K562 (cell line): Measurements from ENCODE around the gene RIC8B. TPM values are rescaled to one million over a fixed set of nuclear protein-coding genes. Genes with fewer than 3 reads are reported as not detected.

Experiments used
- BCOR ChIP-seq: fragments of 450-650 bp; IDR thresholded peaks from 2 replicates; pipeline ENCODE4 v1.6.1; 2016
- C11orf30 ChIP-seq: fragments of 450-650 bp; IDR thresholded peaks from 2 replicates; pipeline ENCODE4 v1.6.1; 2016; ENCODE audit warnings: low read depth, mild to moderate bottlenecking
- CREBBP ChIP-seq: IDR thresholded peaks from one replicate; pipeline ENCODE4 v1.6.1; 2012; ENCODE audit warnings: low read depth, mild to moderate bottlenecking, control low read depth, inconsistent platforms, low read length
- DPF2 ChIP-seq: fragments of 450-650 bp; IDR thresholded peaks from 2 replicates; pipeline ENCODE4 v1.6.1; 2016
- E4F1 ChIP-seq: fragments of 250-450 bp; sonication (Bioruptor Pico); IDR thresholded peaks from 2 replicates; pipeline ENCODE4 v1.5.0; 2021; ENCODE audit warnings: mild to moderate bottlenecking, borderline replicate concordance
- ETV1 ChIP-seq: fragments of 450-650 bp; conservative IDR thresholded peaks from 2 replicates; pipeline ENCODE4 v1.6.1; 2016; ENCODE audit warnings: missing genetic modification characterization, control low read depth, low read depth, missing compliant biosample characterization
- HCFC1 ChIP-seq: IDR thresholded peaks from 2 replicates; pipeline ENCODE4 v1.6.1; 2012; ENCODE audit warnings: low read depth, low read length, improper control_type of control experiment
- KDM2B ChIP-seq: fragments of 250-450 bp; sonication (Bioruptor Pico); IDR thresholded peaks from 2 replicates; pipeline ENCODE4 v1.8.0; 2021; ENCODE audit warnings: mild to moderate bottlenecking, moderate library complexity
- MCM5 ChIP-seq: fragments of 450-650 bp; IDR thresholded peaks from 2 replicates; pipeline ENCODE4 v1.6.1; 2016; ENCODE audit warnings: low read depth
- NR1H2 ChIP-seq: sonication (generic); formaldehyde crosslinking; IDR thresholded peaks from 2 replicates; pipeline ENCODE4 v1.4.0; 2020; ENCODE audit warnings: mild to moderate bottlenecking, missing genetic modification reagents
- THAP12 ChIP-seq: fragments of 250-450 bp; sonication (Bioruptor Pico); IDR thresholded peaks from 2 replicates; pipeline ENCODE4 v1.9.0; 2021; ENCODE audit warnings: mild to moderate bottlenecking, inconsistent platforms
- ZNF551 ChIP-seq: fragments of 250-450 bp; sonication (Bioruptor Pico); IDR thresholded peaks from 2 replicates; pipeline ENCODE4 v1.5.0; 2021; ENCODE audit warnings: mild to moderate bottlenecking, moderate library complexity
- ZNF696 ChIP-seq: fragments of 250-450 bp; sonication (Bioruptor Pico); conservative IDR thresholded peaks from 2 replicates; pipeline ENCODE4 v1.4.0; 2020; ENCODE audit warnings: mild to moderate bottlenecking, moderate library complexity
- polyA plus RNA-seq, 8 experiments: library from polyadenylated mRNA; depleted of rRNA in 4 of 8; stranded (reverse) in 5 of 8; unstranded in 3 of 8; fragments of >200 nt; fragmentation: Nextera tagmentation in 2 of 8; fragmentation: Illumina TruSeq in 1 of 8; extraction: Ambion mirVana in 2 of 8; extraction: Trizol in 1 of 8; gene quantifications; 2 replicates each; pipeline versions ENCODE4 v1.2.1 to v1.2.3, GENCODE V29; 2011 to 2014; ENCODE audit warnings: inconsistent platforms in 1 of 8, missing spikeins in 1 of 8
- total RNA-seq, 7 experiments: library from RNA; depleted of rRNA in 6 of 7; stranded (reverse); fragments of >200 nt in 6 of 7; fragmentation: Illumina TruSeq in 2 of 7; extraction: Trizol in 2 of 7; gene quantifications; 2 replicates each; pipeline versions ENCODE4 v1.2.1 to v1.2.3, GENCODE V29; 2011 to 2021; ENCODE audit warnings: low replicate concordance in 1 of 7
- TF ChIP-seq, protein P1 (sequence below), 2 experiments: fragments of 450-650 bp; IDR thresholded peaks; 2 replicates each; pipeline ENCODE4 v1.6.1; 2016; ENCODE audit warnings: mild to moderate bottlenecking in 2 of 2, borderline replicate concordance in 1 of 2, low read depth in 1 of 2, moderate library complexity in 1 of 2
- TF ChIP-seq, protein P2 (sequence below): fragments of 250-450 bp; sonication (Bioruptor Pico); IDR thresholded peaks from 2 replicates; pipeline ENCODE4 v1.5.0; 2021

RIC8B gene
- total and polyA plus RNA-seq, 9 of the 15 experiments (the other 6 are each of a cell fraction or from before 2014, with no cell fraction given): 0.92 to 8.1 (median 4.8) TPM

- TF ChIP-seq, protein P1, sequence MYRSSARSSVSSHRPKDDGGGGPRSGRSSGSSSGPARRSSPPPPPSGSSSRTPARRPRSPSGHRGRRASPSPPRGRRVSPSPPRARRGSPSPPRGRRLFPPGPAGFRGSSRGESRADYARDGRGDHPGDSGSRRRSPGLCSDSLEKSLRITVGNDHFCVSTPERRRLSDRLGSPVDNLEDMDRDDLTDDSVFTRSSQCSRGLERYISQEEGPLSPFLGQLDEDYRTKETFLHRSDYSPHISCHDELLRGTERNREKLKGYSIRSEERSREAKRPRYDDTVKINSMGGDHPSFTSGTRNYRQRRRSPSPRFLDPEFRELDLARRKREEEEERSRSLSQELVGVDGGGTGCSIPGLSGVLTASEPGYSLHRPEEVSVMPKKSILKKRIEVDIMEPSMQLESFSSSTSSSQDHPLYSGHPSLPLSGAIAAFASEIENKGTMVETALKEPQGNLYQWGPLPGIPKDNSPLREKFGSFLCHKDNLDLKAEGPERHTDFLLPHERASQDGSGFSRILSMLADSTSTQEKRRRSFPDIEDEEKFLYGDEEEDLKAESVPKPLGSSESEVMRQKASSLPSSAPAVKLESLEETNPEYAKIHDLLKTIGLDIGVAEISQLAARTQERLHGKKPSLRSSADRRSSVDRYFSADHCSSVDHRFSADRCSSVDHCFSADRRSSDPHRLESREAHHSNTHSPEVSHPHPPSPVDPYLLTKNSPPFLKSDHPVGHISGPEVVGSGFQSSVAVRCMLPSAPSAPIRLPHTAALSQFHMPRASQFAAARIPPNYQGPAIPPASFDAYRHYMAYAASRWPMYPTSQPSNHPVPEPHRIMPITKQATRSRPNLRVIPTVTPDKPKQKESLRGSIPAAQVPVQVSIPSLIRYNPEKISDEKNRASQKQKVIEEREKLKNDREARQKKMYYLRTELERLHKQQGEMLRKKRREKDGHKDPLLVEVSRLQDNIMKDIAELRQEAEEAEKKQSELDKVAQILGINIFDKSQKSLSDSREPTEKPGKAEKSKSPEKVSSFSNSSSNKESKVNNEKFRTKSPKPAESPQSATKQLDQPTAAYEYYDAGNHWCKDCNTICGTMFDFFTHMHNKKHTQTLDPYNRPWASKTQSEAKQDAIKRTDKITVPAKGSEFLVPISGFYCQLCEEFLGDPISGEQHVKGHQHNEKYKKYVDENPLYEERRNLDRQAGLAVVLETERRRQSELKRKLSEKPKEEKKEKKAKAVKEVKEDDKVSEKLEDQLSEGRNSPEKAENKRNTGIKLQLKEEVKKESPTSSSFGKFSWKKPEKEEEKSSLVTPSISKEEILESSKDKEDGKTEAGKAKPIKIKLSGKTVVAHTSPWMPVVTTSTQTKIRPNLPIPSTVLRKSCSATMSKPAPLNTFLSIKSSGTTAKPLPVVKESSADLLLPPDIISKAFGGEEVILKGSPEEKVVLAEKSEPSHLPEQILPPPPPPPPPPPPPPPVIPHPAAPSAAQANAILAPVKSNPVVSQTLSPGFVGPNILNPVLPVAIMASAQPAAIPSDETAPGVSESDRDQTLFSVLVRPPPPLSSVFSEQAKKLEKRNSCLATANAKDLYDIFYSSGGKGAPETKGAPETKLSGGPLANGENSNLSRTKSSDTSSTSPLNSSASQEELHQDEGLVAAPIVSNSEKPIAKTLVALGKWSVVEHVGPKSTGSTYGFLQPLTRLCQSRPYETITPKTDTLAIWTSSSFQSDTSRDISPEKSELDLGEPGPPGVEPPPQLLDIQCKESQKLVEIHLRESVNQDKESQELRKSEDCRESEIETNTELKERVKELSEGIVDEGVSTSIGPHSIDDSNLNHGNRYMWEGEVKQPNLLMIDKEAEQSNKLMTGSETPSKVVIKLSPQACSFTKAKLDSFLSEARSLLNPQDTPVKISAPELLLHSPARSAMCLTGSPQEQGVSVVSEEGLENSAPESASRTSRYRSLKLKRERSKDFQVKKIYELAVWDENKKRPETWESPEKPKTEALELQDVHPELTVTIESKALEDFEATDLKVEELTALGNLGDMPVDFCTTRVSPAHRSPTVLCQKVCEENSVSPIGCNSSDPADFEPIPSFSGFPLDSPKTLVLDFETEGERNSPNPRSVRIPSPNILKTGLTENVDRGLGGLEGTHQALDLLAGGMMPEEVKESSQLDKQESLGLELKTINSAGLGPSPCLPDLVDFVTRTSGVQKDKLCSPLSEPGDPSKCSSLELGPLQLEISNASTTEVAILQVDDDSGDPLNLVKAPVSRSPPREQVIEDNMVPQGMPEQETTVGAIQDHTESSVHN (IDR thresholded peaks at IDR 0.05; ENCODE audit: borderline replicate concordance in 1 of 2, low read depth in 1 of 2): no peak
- TF ChIP-seq NR1H2 (CRISPR knock-in tag) (no peak), DPF2 (no peak), THAP12 (CRISPR knock-in tag) (no peak), BCOR (peak; percentile 52; the same call in 1 of the 2 replicates), C11orf30 (no peak), ZNF551 (CRISPR knock-in tag) (no peak), KDM2B (no peak), HCFC1 (no peak), MCM5 (no peak), ZNF696 (CRISPR knock-in tag) (no peak), CREBBP (no peak), ETV1 (tag) (0 out of 2 replicates have a peak, but pooled peaks have one; percentile 6), E4F1 (CRISPR knock-in tag) (no peak)
- TF ChIP-seq, protein P2, sequence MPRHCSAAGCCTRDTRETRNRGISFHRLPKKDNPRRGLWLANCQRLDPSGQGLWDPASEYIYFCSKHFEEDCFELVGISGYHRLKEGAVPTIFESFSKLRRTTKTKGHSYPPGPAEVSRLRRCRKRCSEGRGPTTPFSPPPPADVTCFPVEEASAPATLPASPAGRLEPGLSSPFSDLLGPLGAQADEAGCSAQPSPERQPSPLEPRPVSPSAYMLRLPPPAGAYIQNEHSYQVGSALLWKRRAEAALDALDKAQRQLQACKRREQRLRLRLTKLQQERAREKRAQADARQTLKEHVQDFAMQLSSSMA (CRISPR knock-in tag): no peak
Measured at GRCh38 chr12:106774808-106775524, 484 bp downstream of the RIC8B start (continued).
